HG02852 (cell line): ENCODE results near the gene PPP1CA.
"Not testable (repeated sequence)": the region's sequence is repeated elsewhere in the genome, so short reads cannot be mapped to it uniquely, and the experiment has no call there.

Source experiments
- ATAC-seq: cut with Tn5 transposase; IDR thresholded peaks from one replicate; pipeline ENCODE4 v1.9.1; 2021; ENCODE audit warnings: mild to moderate bottlenecking, moderate library complexity; ENCODE audit not compliant: unreplicated experiment

PPP1CA gene

GRCh38 chr11:67404515-67405195 lies 3.0 kb upstream of the PPP1CA start:
- no peak for ATAC-seq

GRCh38 chr11:67403085-67403484 lies 1.4 kb upstream of the PPP1CA start:
- ATAC-seq, result not testable (repeated sequence)

- not testable (repeated sequence) for ATAC-seq
Observed at GRCh38 chr11:67402192-67402839, 658 bp upstream of the PPP1CA start.

DNA sequence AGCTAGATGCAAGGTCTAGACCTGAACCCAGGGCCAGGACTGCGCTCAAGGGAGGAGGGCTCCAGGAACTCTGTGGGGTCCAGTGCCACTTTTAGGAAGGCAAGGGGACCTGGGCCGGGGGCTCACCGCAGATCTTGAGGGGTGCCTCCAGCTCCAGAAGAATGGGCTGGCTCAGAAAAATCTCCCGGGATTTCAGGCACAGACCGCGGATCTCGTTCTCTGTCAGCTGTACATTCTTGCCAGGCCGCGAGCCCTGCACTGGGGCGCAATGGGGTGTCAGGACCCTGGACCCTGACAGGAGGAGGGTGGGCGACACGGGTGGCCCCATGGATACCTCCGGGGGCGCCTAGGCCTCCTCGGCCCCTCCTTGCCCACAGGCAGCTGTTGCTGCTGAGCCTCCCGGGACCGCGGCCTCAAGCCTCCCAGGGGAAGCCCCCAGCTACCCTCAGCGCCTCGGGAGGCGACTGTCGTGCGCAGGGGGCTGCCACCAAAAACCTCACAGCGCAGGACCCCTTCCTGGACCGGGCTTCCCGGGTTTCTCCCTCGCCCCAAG lies 640 bp downstream of the PPP1CA start:
- peak; percentile 20 for ATAC-seq

DNA sequence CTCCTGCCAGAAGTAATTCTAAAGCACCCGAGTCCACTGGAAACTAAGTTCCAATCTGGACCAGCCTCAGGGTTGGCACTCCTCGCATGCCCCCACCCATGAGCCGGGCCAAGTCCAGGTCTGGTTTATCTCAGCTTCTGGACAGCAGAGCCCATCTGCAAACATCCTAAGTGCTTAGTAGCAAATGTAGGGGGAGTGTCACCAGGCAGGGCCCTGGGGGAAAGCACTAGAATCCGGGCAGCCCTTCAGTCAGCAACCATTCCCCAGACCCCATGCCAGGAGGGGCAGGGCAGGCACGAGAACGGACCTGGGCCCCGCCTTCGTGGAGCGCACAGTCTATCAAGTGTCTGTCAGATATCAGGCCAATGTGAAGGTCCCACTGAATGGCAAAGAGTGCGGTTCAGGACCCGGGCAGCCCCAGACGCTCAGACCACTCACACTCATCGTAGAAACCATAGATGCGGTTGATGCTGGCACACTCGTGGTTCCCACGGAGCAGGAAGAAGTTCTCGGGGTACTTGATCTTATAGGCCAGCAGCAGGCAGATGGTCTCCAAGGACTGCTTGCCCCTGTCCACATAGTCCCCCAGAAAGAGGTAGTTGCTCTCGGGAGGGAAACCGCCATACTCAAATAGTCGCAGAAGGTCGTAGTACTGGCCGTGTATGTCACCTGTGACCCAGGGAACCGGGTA lies 1.3 kb downstream of the PPP1CA start:
- no peak for ATAC-seq

GRCh38 chr11:67398661-67399563 lies 2.7 kb downstream of the PPP1CA start:
- no peak for ATAC-seq

GRCh38 chr11:67397986-67398660 lies 3.5 kb downstream of the PPP1CA start:
- ATAC-seq, result no peak

GRCh38 chr11:67397536-67397935 lies 4.1 kb downstream of the PPP1CA start:
- ATAC-seq, result no peak

DNA sequence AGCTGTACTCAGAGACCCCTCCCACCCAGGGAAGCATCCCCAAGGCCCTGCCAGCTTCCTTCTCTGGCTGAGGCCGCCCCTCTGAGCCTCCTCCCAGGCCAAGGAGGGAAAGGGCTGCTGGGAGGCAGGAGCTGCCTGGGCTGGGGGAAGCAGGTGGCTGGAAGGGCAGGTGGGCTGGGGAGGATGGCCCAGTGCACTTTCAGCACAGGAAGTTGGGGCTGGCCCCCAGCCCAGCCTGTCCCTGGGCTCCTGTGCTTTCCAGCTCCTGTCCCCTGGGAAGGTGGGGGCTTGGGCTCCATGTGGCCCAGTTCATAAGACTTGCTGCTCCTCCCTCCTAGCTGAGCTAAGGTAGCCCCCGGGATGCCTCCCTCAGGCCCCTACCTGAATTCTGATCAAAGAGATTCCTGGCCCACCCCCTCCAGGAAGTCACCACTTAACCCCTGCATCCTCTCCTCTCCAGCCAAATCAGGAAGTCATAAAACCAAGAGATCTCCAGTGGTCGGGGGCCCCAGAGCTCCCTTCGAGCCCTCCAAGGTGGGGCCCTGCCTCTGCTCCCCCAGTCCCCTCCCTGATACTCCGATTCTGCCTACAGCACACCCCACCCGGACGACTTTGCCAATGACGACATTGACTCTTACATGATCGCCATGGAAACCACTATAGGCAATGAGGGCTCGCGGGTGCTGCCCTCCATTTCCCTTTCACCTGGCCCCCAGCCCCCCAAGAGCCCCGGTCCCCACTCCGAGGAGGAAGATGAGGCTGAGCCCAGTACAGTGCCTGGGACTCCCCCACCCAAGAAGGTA lies 4.9 kb downstream of the PPP1CA start:
- ATAC-seq, result no peak

GRCh38 chr11:67396259-67396581 lies 5.4 kb downstream of the PPP1CA start:
- no peak for ATAC-seq

DNA sequence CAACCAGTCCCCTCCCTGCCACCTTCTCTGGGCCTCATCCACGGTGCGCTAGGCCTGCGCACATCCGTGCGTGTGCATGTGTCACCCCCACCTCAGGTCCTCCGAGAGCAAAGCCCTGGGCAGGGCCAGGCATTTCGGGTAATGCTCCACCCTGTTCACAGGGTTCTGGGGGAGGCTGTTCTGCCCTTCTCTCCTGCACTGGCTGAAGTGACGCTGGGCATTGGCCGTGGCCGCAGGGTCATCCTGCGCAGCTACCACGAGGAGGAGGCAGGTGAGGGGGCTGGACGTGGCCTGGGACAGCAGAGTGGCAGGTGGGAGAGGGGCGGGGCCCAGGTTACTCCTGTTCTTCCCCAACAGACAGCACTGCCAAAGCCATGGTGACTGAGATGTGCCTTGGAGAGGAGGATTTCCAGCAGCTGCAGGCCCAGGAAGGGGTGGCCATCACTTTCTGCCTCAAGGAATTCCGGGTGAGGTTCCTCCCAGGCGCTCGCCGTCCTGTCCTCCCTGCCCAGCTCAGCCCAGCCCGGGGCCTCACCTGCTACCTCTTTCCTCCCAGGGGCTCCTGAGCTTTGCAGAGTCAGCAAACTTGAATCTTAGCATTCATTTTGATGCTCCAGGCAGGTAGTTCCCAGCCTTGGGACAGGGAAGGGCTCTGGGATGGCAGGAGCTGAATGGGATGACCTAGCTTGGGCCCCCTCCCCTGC lies 6.0 kb downstream of the PPP1CA start:
- ATAC-seq, result no peak

DNA sequence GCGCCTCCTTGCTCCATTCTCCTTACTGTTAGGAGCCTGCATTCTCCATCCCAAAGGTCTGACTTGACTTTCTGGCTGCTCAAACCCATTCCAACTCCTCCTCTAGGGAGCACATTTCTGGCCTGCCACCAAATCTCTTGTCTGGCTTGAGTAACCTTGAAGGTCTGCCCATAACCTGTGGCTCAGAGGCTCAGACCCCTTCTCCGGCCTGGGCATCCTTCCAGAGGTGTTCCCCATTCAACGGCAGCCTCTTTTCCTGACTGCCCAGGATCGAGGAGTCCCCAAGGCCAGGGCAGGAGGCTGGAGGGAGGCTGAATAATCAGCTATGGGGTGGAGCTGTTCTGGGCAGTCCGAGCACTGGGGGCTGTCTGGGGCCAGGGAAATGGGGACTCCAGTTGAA lies 7.7 kb downstream of the PPP1CA start:
- ATAC-seq, result no peak

DNA sequence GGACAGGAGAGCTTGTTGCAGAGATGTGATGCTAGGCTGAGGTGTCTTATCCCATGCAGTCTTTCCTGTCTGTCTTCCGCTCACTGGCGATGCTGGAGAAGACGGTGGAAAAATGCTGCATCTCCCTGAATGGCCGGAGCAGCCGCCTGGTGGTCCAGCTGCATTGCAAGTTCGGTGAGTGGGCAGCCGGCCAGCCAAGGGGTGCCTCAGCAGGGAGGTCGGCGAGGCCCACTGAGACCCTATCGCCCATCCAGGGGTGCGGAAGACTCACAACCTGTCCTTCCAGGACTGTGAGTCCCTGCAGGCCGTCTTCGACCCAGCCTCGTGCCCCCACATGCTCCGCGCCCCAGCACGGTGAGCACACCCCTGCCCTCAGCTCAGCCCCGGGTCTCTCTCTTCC lies 8.2 kb downstream of the PPP1CA start:
- ATAC-seq, result no peak

DNA sequence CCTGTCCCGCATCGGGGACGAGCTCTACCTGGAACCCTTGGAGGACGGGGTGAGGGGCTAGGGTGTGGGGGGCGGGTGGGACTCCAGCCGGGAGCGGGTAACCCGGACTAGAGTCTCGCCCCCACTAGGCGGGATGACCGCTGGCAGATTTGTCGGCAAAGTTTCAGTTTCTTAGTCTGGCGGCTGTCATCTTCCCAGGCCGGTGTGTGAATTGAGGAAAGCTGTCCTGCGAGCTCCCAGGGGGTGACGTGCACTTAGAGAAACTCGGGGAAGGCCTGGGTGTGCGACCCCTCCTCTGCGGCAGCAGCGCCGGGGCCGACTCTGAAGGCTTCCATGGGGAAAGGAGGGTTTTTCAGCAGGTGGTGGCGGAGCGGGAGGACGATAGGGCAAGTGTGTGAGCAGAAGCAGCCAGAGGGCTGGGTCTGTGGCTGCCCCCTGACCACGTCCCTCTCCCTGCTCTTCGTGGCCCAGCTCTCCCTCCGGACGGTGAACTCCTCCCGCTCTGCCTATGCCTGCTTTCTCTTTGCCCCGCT lies 9.4 kb downstream of the PPP1CA start:
- ATAC-seq, result no peak

GRCh38 chr11:67391304-67392182 lies 10.1 kb downstream of the PPP1CA start, which contains the start of gene RAD9A:
Gene RAD9A (plus strand): TSS chr11:67391986. CDS start chr11:67392045, 59 bp downstream.
- ATAC-seq, result peak; percentile 57

DNA sequence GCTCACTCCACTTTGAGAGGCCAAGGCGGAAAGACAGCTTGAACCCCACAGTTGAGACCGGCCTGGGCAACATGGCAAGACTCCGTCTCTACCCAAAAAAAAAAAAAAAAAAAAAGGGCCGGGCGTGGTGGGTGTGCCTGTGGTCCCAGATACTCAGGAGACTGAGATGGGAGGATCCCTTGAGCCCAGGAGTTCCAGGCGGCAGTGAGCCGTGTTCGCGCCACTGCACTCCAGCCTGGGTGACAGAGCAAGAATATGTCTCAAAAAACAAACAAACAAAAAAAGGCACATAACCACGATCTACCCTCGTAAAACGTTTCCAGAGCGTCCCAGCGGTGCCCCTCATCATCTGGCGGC lies 10.7 kb downstream of the PPP1CA start:
- no peak for ATAC-seq

DNA sequence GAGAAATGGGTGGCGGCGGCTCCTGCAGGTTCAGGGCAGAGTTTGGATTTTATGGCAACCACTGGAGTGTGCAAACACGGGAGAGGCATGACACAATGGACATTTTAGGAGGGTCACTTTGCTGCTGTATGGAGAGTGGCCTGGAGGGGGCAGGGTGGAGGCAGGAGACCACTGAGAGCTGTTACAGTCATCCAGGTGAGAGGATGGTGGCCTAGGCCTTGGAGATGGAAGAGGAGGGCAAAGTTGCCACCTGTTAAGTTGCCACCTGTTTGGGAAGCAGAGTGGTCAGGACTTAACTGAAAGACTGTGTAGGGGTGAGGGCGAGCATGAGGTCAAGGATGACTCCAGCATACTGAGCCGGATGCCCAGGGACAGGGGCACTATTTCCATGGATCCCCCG lies 12.2 kb downstream of the PPP1CA start:
- ATAC-seq, result no peak

DNA sequence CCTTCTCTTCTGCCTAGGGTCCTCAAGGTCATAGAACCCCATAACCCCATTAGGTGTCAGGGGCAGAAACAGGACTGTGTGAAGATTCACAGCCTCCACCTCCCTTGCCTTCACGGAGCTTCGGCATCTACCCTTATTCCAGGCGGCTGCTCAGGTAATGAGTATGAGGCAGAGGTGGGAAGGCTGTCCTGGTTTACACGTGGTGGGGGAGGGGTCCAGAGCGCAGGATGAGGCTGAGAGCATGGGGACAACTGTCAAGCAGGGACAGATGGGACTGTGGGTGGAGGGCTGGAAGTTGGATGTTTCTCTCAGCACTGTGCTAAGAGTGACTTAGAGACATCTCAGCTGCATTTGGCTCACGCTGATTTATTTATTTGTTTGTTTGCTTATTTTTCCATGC lies 14.1 kb downstream of the PPP1CA start:
- no peak for ATAC-seq
